Osteocyte (in vitro differentiated cells): ENCODE results near the gene CLIC4. TPM values are rescaled to one million over a fixed set of nuclear protein-coding genes. Genes with fewer than 3 reads are reported as not detected.

Experiments
- DNase-seq: peaks from one replicate; pipeline ENCODE4 v3.0.0; 2021; ENCODE audit warnings: mixed read lengths; ENCODE audit not compliant: unreplicated experiment; ENCODE audit errors: extremely low spot score
- H3K27ac Mint-ChIP-seq: one replicate; pipeline ENCODE4 v1.8.0; 2021; ENCODE audit warnings: mild to moderate bottlenecking, mixed read lengths; ENCODE audit not compliant: unreplicated experiment
- H3K27me3 Mint-ChIP-seq: one replicate; pipeline ENCODE4 v1.8.0; 2021; ENCODE audit warnings: mixed read lengths; ENCODE audit not compliant: unreplicated experiment
- H3K36me3 Mint-ChIP-seq: one replicate; pipeline ENCODE4 v1.8.0; 2021; ENCODE audit warnings: mixed read lengths; ENCODE audit not compliant: unreplicated experiment
- H3K4me1 Mint-ChIP-seq: one replicate; pipeline ENCODE4 v1.8.0; 2021; ENCODE audit warnings: mixed read lengths; ENCODE audit not compliant: unreplicated experiment
- H3K4me3 Mint-ChIP-seq: one replicate; pipeline ENCODE4 v1.8.0; 2021; ENCODE audit warnings: mild to moderate bottlenecking, moderate library complexity, mixed read lengths; ENCODE audit not compliant: unreplicated experiment
- H3K9me3 Mint-ChIP-seq: one replicate; pipeline ENCODE4 v1.8.0; 2021; ENCODE audit warnings: mixed read lengths; ENCODE audit not compliant: unreplicated experiment
- CTCF ChIP-seq: fragments of 200-600 bp; sonication (generic); IDR thresholded peaks from 2 replicates; pipeline ENCODE4 v1.5.0; 2021; ENCODE audit warnings: antibody characterized with exemption, mild to moderate bottlenecking, moderate library complexity
- total RNA-seq: library from RNA; stranded (reverse); gene quantifications from 2 replicates; pipeline ENCODE4 v1.2.1, GENCODE V29; 2021

CLIC4 gene
- total RNA-seq, 1 donor from 2014 or later = 370 TPM

- no peaks in the 10 kb centered on the region for H3K9me3 Mint-ChIP-seq
- TF ChIP-seq CTCF = peak; percentile 76
- no peak overlapping the region for H3K4me3 Mint-ChIP-seq
- peaks cover 4% of the 10 kb centered on the region for H3K36me3 Mint-ChIP-seq
- H3K27me3 Mint-ChIP-seq = no peaks in the 10 kb centered on the region
- no peak for DNase-seq
- peaks cover 51% of the 10 kb centered on the region for H3K4me1 Mint-ChIP-seq
- no peak overlapping the region for H3K27ac Mint-ChIP-seq
Measured at GRCh38 chr1:24830680-24831272, 85.5 kb downstream of the CLIC4 start.

- Mint-ChIP-seq H3K9me3 (no peaks in the 10 kb centered on the region), H3K27ac (no peak overlapping the region), H3K27me3 (no peaks in the 10 kb centered on the region), H3K4me1 (peaks cover 6% of the 10 kb centered on the region), H3K4me3 (no peak overlapping the region), H3K36me3 (peaks cover 38% of the 10 kb centered on the region)
- TF ChIP-seq CTCF = no peak
- DNase-seq = no peak
Measured at GRCh38 chr1:24841593-24841992, 96.3 kb downstream of the CLIC4 start.

- Mint-ChIP-seq H3K27me3 (no peaks in the 10 kb centered on the region), H3K9me3 (no peaks in the 10 kb centered on the region), H3K27ac (no peak overlapping the region), H3K4me3 (no peak overlapping the region), H3K4me1 (peaks cover 11% of the 10 kb centered on the region), H3K36me3 (peaks cover 25% of the 10 kb centered on the region)
- no peak for DNase-seq
- no peak for TF ChIP-seq CTCF
Measured at GRCh38 chr1:24846671-24847070, 101.4 kb downstream of the CLIC4 start.

- peak; percentile 95 for DNase-seq
- Mint-ChIP-seq H3K27me3 (no peaks in the 10 kb centered on the region), H3K36me3 (peaks cover 18% of the 10 kb centered on the region), H3K27ac (no peak overlapping the region), H3K4me1 (peaks cover 11% of the 10 kb centered on the region), H3K4me3 (peak overlapping the region; percentile 69), H3K9me3 (no peaks in the 10 kb centered on the region)
- peak; percentile 94 for TF ChIP-seq CTCF
Measured at GRCh38 chr1:24847995-24848881, 103.0 kb downstream of the CLIC4 start.

GRCh38 chr1:24849672-24850295 is 104.5 kb downstream of the CLIC4 start:
- no peaks in the 10 kb centered on the region for H3K27me3 Mint-ChIP-seq
- H3K9me3 Mint-ChIP-seq = no peaks in the 10 kb centered on the region
- TF ChIP-seq CTCF = peak; percentile 24
- peaks cover 15% of the 10 kb centered on the region for H3K36me3 Mint-ChIP-seq
- H3K4me3 Mint-ChIP-seq = no peak overlapping the region
- H3K27ac Mint-ChIP-seq = no peak overlapping the region
- DNase-seq = peak; percentile 49
- H3K4me1 Mint-ChIP-seq = peaks cover 11% of the 10 kb centered on the region
